GM13977 (cell line): ENCODE data around the gene MAL.

Experiments used
- DNase-seq: peaks from one replicate; pipeline ENCODE4 v3.0.0; 2012; ENCODE audit warnings: low spot score
- in situ Hi-C: fragments of 300-500 bp; cut with MboI; formaldehyde crosslinking; loops from one replicate; pipeline ENCODE4 v1.12.0; 2022; ENCODE audit warnings: low sequenced_read_pairs, low pct_unique_long_range_greater_than_20kb, mixed read lengths, inconsistent platforms; ENCODE audit not compliant: unreplicated experiment
- TF ChIP-seq, protein P1 (sequence below): IDR thresholded peaks from 2 replicates; pipeline ENCODE4 v1.5.1; 2012; ENCODE audit warnings: mild to moderate bottlenecking, control low read depth; ENCODE audit not compliant: insufficient read depth; ENCODE audit errors: extremely low read depth, missing control alignments

MAL gene

DNA sequence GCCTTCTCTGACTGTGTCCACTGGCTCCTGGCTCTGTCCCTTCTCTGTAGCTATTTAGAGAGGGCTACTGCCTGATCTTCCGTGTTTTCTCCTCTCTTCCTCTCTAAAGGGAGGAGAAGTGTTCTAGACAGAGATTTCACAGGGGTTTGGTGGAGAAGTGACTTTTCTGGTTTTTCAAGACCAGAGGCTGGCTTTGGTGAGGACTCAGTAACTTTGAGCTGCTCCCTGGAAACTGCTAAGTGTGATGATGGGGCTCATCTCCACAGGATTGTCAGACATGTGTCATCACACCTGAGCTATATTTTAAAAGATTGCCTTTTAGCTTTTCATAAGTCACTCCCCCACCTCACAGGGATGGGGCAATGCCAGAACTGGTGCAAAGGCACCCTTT is 6.2 kb downstream of the MAL start:
- DNase-seq = no peak
- in situ Hi-C loops = no loop called here

DNA sequence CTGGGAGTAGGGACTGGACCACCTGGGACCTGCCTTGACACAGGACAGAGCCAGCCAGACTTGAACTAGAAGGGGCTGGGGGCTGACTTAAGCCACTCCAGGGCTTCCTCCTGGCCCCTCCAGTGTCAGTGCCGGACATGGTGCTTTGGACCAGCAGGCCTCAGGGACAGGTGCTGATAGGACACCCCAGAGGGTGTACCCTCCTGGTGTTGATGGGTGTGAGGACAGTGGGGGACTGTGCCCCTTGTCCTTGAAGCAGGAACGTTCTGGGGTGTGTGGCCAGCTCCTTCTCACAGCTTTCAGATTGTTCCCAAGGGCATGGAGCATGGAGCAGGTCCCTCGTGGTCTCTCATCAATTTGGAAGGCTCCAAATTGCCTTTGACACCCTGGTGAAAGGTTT is 6.8 kb downstream of the MAL start:
- TF ChIP-seq, protein P1, sequence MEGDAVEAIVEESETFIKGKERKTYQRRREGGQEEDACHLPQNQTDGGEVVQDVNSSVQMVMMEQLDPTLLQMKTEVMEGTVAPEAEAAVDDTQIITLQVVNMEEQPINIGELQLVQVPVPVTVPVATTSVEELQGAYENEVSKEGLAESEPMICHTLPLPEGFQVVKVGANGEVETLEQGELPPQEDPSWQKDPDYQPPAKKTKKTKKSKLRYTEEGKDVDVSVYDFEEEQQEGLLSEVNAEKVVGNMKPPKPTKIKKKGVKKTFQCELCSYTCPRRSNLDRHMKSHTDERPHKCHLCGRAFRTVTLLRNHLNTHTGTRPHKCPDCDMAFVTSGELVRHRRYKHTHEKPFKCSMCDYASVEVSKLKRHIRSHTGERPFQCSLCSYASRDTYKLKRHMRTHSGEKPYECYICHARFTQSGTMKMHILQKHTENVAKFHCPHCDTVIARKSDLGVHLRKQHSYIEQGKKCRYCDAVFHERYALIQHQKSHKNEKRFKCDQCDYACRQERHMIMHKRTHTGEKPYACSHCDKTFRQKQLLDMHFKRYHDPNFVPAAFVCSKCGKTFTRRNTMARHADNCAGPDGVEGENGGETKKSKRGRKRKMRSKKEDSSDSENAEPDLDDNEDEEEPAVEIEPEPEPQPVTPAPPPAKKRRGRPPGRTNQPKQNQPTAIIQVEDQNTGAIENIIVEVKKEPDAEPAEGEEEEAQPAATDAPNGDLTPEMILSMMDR = no peak
- DNase-seq = no peak
- in situ Hi-C loops = no loop called here

More for the DNA sequence above, 6.2 kb downstream of the MAL start:
- TF ChIP-seq, protein P1 = no peak

DNA sequence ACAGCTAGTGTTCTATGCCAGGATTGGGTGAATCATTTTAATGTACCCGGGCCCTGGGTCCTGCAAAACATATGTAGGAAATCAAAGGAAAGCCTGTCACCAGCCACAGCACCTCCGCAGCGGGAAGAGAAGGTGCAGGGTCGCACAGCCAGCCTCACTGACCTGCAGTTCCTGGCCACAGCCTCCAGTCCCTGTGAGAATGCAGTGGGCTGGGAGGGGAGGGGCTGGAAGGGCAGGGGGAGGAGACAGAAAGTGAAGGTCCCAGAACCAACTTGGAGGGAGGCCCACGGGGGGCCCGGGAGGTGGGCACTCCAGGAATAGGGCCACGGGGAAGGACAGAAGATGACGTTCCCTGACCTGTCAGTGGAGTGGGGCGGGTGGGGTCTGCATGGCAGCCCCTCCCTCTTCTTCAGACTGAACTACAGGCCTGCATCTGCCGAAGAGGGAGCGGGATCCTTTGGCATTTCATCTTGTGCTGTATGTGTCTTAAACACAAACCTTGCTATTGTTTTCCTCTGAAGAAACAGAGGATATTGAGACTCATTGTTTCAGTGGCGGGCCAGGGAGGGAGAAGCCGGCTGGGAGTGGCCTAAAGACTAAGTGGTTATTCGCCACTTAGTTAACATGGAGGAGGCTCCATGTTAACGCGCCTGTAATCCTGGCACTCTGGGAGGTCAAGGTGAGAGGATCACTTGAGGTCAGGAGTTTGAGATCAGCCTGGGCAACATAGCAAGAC is 7.5 kb downstream of the MAL start:
- no peak for DNase-seq
- in situ Hi-C loops = no loop called here
- TF ChIP-seq, protein P1 = no peak

DNA sequence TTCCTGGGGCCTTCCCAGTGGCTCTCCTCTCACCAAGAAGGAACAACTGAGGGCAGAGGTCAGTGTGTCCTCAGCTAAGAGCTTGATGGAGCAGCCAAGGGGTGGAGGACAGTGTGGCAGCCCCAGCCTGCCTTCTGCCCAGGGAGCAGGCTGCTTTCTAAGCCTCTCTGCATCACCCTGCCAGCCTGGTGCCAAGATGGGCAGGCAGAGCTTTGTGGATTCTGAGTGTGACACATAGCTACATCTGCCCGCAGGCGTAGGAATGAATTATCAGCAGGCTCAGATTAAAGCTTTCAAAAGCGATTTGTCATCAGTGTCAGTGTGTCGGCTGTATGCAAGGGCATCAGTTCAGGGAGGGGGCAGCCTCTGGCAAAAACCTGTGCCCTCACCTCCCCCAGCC is 8.7 kb downstream of the MAL start:
- in situ Hi-C loops = no loop called here
- TF ChIP-seq, protein P1 = no peak
- DNase-seq = no peak

DNA sequence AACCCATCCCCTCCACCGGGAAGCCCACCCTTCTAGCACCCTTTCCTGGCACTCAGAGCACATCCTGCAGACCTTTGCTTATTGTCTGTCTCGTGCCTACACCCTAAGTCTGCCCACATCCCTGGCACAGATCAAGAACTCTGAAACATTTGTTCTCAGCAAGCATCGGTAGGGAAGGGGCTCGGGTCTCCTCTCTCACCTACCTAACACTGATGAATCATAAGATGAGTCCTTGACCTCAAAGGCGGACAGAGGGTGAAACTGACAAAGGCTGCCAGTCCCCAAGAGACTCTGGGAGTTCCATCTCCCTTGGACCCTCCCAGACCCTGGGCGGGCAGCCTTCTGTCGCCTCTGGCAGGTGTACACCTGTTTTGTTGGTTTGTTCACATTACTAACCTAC is 9.3 kb downstream of the MAL start:
- in situ Hi-C loops = no loop called here
- DNase-seq = no peak
- TF ChIP-seq, protein P1 = no peak

DNA sequence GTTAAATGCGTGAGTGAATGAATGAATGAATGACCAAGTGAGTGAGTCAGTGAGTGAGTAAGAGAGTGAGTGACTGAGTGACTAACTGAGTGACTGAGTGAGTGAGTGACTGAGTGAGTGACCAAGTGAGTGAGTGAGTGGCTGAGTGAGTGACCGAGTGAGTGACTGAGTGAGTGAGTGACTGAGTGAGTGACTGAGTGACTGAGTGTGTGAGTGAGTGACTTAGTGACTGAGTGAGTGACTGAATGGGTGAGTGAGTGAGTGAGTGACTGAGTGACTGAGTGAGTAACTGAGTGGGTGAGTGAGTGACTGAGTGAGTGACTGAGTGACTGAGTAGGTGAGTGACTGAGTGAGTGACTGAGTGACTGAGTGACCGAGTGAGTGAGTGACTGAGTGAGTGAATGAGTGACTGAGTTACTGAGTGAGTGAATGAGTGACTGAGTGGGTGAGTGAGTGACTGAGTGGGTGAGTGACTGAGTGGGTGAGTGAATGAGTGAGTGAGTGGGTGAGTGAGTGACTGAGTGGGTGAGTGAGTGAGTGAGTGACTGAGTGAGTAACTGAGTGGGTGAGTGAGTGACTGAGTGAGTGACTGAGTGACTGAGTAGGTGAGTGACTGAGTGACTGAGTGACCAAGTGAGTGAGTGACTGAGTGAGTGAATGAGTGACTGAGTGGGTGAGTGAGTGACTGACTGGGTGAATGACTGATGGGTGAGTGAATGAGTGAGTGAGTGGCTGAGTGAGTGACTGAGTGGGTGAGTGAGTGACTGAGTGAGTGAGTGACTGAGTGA is 11.3 kb downstream of the MAL start:
- DNase-seq = no peak
- TF ChIP-seq, protein P1 = no peak
- in situ Hi-C loops = no loop called here
